ENCODE data around the gene ADGRV1. TPM values are rescaled to one million over a fixed set of nuclear protein-coding genes. Genes with fewer than 3 reads are reported as not detected.

Gene ADGRV1
- total and polyA plus RNA-seq, 8 donors, result 0.75 to 10.3 (median 4.0) TPM

DNA sequence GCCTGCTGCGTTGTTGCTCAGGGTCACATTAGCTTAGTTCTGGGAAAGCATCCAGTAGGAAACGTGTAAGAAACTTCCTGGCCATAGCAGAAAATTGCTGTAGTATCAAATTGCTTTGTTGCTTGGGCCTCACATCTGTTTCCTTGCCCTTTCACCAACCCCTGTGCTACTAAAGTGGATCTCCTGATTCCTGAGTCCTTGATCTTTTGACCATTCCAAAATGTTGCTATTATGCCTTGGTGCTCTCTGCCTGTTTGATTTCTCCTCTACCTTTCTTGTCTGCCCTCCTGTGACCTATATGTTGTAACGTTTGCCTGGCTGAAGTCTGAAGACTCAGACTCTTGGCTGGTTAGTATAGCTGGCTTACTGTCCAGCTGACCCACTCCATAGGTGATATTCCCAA lies 350.5 kb downstream of the ADGRV1 start:
- Histone ChIP-seq H3K36me3 (no peaks in the 10 kb centered on the region), H3K9me3 (no peaks in the 10 kb centered on the region), H3K4me3 (no peak overlapping the region), H3K27ac (peak overlapping the region in 1 of 5 donors; percentile 10), H3K4me1 (peaks cover 0 to 12% (median 0%) of the 10 kb centered on the region in 4 donors), H3K27me3 (no peaks in the 10 kb centered on the region)
- 12 to 29% (median 16%) methylated on average over 3 of the region's 3 CpGs for WGBS, 5 donors
- peak in 1 of 2 donors; percentile 53 for DNase-seq
- intact Hi-C loops (cut with DNase I; ENCODE audit: low total_unique reads), result no loop called here
- TF ChIP-seq, protein P1, sequence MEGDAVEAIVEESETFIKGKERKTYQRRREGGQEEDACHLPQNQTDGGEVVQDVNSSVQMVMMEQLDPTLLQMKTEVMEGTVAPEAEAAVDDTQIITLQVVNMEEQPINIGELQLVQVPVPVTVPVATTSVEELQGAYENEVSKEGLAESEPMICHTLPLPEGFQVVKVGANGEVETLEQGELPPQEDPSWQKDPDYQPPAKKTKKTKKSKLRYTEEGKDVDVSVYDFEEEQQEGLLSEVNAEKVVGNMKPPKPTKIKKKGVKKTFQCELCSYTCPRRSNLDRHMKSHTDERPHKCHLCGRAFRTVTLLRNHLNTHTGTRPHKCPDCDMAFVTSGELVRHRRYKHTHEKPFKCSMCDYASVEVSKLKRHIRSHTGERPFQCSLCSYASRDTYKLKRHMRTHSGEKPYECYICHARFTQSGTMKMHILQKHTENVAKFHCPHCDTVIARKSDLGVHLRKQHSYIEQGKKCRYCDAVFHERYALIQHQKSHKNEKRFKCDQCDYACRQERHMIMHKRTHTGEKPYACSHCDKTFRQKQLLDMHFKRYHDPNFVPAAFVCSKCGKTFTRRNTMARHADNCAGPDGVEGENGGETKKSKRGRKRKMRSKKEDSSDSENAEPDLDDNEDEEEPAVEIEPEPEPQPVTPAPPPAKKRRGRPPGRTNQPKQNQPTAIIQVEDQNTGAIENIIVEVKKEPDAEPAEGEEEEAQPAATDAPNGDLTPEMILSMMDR (IDR thresholded peaks at IDR 0.05), result no peak
- TF ChIP-seq POLR2A (IDR thresholded peaks at IDR 0.05) (no peak), EP300 (IDR thresholded peaks at IDR 0.05) (no peak), POLR2AphosphoS5 (IDR thresholded peaks at IDR 0.05) (no peak)

DNA sequence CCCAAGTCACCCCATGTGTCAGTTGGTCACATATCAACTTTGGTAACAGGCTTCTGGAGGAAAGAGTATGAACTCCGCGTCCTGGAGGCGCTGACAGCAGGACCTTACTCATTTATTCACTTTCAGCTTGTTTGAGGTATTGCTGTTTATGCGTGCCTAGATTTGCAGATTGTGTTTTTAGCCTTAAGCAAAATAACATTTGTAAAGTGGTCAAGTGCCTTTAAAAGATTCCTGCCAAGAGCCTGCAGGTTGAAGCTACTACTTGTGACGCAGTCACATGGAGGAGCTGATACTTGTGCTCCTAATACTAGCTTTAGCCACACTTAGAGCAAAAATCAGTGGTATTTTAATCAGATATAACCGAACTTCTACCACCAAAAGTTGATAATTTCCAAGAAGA lies 351.3 kb downstream of the ADGRV1 start:
- Histone ChIP-seq H3K9me3 (no peaks in the 10 kb centered on the region), H3K36me3 (no peaks in the 10 kb centered on the region), H3K27ac (no peak overlapping the region), H3K27me3 (no peaks in the 10 kb centered on the region), H3K4me3 (no peak overlapping the region), H3K4me1 (peaks cover 0 to 12% (median 0%) of the 10 kb centered on the region in 4 donors)
- intact Hi-C loops (cut with DNase I; ENCODE audit: low total_unique reads), result no loop called here
- WGBS, 5 donors, result 71 to 89% (median 83%) methylated on average over 6 of the region's 6 CpGs
- no peak for DNase-seq
- no peak for TF ChIP-seq POLR2AphosphoS5 (IDR thresholded peaks at IDR 0.05)
- no peak for TF ChIP-seq EP300 (IDR thresholded peaks at IDR 0.05)
- no peak for TF ChIP-seq POLR2A (IDR thresholded peaks at IDR 0.05)
- TF ChIP-seq, protein P1 (IDR thresholded peaks at IDR 0.05), result no peak

DNA sequence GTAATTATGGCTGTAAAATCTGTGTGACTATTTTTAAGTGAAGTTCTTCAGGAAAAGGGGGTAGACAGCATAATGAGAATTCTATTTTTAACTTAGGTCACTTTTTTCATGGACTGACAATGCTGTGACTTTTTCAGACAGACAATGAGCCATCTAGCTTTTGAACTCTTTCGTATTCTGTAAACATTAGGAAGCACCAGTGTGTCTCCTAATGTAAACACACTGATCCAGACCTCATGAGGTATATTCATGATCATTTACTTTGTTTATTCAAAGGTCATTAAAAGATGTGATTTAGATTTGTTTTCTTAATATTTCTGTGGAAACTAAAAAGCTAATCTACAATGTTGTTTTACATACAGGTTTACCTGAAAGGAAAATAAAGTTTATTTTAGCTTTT lies 352.6 kb downstream of the ADGRV1 start:
- DNase-seq, result no peak
- 57 to 78% (median 61%) methylated on average over 1 of the region's 1 CpG for WGBS, 5 donors
- intact Hi-C loops (cut with DNase I; ENCODE audit: low total_unique reads), result no loop called here

DNA sequence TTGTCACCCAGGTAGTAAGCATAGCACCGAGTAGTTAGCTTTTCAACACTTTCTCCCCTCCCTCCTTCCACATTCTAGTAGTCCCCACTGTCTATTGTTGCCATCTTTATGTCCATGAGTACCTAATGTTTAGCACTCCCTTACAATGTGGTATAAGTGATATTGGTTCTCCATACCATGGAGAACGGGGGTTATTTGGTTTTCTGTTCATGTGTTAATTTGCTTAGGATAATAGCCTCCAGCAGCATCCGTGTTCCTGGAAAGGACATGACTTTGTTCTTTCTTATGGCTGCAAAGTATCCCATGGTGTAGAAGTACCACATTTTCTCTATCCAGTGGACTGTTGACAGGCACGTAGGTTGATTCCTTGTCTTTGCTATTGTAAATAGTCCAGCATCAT lies 353.9 kb downstream of the ADGRV1 start:
- no peak for DNase-seq
- H3K9me3 ChIP-seq, result no peaks in the 10 kb centered on the region
- H3K36me3 ChIP-seq, result no peaks in the 10 kb centered on the region
- no peaks in the 10 kb centered on the region for H3K27me3 ChIP-seq
- no peak overlapping the region for H3K27ac ChIP-seq
- H3K4me1 ChIP-seq, result peaks cover 0 to 12% (median 3%) of the 10 kb centered on the region in 4 donors
- intact Hi-C loops (cut with DNase I; ENCODE audit: low total_unique reads), result no loop called here
- no peak overlapping the region for H3K4me3 ChIP-seq
- 90 to 94% (median 92%) methylated on average over 4 of the region's 4 CpGs for WGBS, 5 donors
- TF ChIP-seq POLR2AphosphoS5 (IDR thresholded peaks at IDR 0.05), result no peak
- TF ChIP-seq, protein P1 (IDR thresholded peaks at IDR 0.05), result no peak
- no peak for TF ChIP-seq POLR2A (IDR thresholded peaks at IDR 0.05)
- no peak for TF ChIP-seq EP300 (IDR thresholded peaks at IDR 0.05)

More for the DNA sequence above, 352.6 kb downstream of the ADGRV1 start:
- TF ChIP-seq, protein P1 (IDR thresholded peaks at IDR 0.05), result no peak
- TF ChIP-seq POLR2A (IDR thresholded peaks at IDR 0.05) (no peak), EP300 (IDR thresholded peaks at IDR 0.05) (no peak), POLR2AphosphoS5 (IDR thresholded peaks at IDR 0.05) (no peak)
- no peaks in the 10 kb centered on the region for H3K36me3 ChIP-seq
- H3K27ac ChIP-seq, result no peak overlapping the region
- H3K27me3 ChIP-seq, result no peaks in the 10 kb centered on the region
- no peaks in the 10 kb centered on the region for H3K9me3 ChIP-seq
- H3K4me1 ChIP-seq, result peaks cover 0 to 12% (median 0%) of the 10 kb centered on the region in 4 donors
- no peak overlapping the region for H3K4me3 ChIP-seq

Data from stomach (tissue), 9 donors.